Medulla oblongata (tissue), 1 donor: ENCODE data around the gene MAFB.

Source experiments
- DNase-seq: peaks from one replicate; pipeline ENCODE4 v3.0.0-alpha.2; 2015; ENCODE audit errors: extremely low spot score

The MAFB gene

GRCh38 chr20:40702504-40702903 is 13.5 kb upstream of the MAFB start:
- DNase-seq, result no peak

- DNase-seq, result no peak
Observed at GRCh38 chr20:40698744-40699143, 9.7 kb upstream of the MAFB start.

- DNase-seq, result no peak
Observed at GRCh38 chr20:40698281-40698680, 9.2 kb upstream of the MAFB start.

- peak; percentile 30 for DNase-seq
Observed at GRCh38 chr20:40697541-40697940, 8.5 kb upstream of the MAFB start.

GRCh38 chr20:40695214-40695613 is 6.2 kb upstream of the MAFB start:
- DNase-seq, result no peak

- no peak for DNase-seq
Observed at GRCh38 chr20:40694246-40694645, 5.2 kb upstream of the MAFB start.

GRCh38 chr20:40692240-40693011 is 3.4 kb upstream of the MAFB start:
- no peak for DNase-seq

- no peak for DNase-seq
Observed at GRCh38 chr20:40691566-40692239, 2.7 kb upstream of the MAFB start.

GRCh38 chr20:40690836-40691565 is 2.0 kb upstream of the MAFB start:
- no peak for DNase-seq

GRCh38 chr20:40689943-40690835 is 1.2 kb upstream of the MAFB start:
- peak; percentile 93 for DNase-seq

- no peak for DNase-seq
Observed at GRCh38 chr20:40688129-40689099, 622 bp downstream of the MAFB start.

- peak; percentile 41 for DNase-seq
Observed at GRCh38 chr20:40687384-40688128, 1.5 kb downstream of the MAFB start.

- no peak for DNase-seq
Observed at GRCh38 chr20:40686893-40687292, 2.1 kb downstream of the MAFB start.

- no peak for DNase-seq
Observed at GRCh38 chr20:40686434-40686882, 2.6 kb downstream of the MAFB start.

- DNase-seq, result no peak
Observed at GRCh38 chr20:40685349-40685748, 3.7 kb downstream of the MAFB start.

GRCh38 chr20:40683894-40684268 is 5.2 kb downstream of the MAFB start:
- no peak for DNase-seq

- no peak for DNase-seq
Observed at GRCh38 chr20:40683221-40683893, 5.7 kb downstream of the MAFB start.

GRCh38 chr20:40682104-40682981 is 6.7 kb downstream of the MAFB start:
- peak; percentile 26 for DNase-seq
